Stimulated activated naive CD8-positive, alpha-beta T cell treated with anti-CD3 and anti-CD28 coated beads, Interleukin-15, Interleukin-2, amounts not matched to agents 100 U/mL and 50 U/mL, for 24 hours (primary cell): ENCODE data around the gene HERC2.
"Not testable (repeated sequence)": the region's sequence is repeated elsewhere in the genome, so short reads cannot be mapped to it uniquely, and the experiment has no call there.

Experiments
- ATAC-seq: fragments of 150-1000 bp; cut with Tn5 transposase; one replicate; pipeline ENCODE4 v1.10.0; 2021
- DNase-seq: peaks from one replicate; pipeline ENCODE4 v3.0.0; 2021

HERC2 gene

DNA sequence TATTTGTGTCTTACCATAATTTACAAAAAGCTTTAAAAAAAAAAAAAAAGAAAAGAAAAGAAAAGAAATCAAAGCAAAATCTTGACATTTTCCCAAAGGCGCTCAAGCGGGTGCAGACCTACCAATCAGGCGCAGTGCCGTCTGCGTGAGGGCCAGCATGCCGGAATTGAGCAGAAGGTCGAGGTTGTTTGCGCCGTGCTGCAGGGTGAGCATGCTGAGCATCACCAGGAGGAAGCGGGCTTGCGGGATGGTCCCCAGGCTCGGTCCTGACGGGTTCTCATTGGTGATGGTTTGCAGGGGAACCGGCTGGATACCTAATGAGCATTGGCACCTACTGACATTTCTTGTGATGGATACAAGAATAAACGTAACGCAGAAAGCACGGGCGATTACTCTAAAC, 93.9 kb downstream of the HERC2 start:
- no peak for DNase-seq

DNA sequence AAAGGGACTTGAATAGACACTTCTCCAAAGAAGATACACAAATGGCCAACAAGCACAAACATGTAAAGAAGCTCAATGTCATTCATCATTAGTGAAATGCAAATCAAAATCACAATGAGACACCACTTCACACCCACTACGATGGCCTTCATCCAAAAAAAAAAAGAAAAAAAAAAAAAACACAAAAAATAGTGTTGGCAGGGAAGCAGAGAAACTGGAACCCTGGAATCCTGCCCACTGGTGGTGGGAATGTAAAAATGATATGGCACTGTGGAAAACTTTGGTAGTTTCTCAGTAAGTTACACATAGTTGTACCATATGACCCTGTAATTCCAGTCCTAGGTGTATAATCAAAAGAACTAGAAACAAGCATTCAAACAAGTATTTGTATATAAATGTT, 94.7 kb downstream of the HERC2 start:
- not testable (repeated sequence) for ATAC-seq, DNase-seq

More for the DNA sequence above, 93.9 kb downstream of the HERC2 start:
- no peak for ATAC-seq

DNA sequence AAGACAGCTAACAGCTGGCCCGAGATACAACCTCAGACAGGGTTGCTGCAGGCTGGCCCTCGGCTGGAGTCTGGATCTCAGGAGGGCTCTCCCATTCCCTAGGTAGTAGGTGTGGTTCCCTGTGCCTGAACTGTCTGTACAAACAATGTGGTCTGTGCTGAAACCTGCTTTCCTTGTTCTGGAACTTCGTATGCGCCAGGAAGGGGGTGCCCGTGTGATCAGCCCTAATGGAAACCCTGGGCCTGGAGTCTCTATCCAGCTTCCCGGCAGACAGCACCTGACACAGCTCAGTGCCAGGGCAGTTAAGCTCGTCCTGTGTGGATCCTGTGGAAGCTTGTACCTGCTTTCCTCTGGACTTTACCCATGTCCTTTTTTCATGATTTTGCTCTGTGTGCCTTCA, 99.4 kb downstream of the HERC2 start:
- not testable (repeated sequence) for DNase-seq, ATAC-seq

GRCh38 chr15:28221696-28222095, 100.3 kb downstream of the HERC2 start:
- not testable (repeated sequence) for DNase-seq, ATAC-seq

GRCh38 chr15:28219116-28219515, 102.9 kb downstream of the HERC2 start:
- DNase-seq = no peak
- peak; percentile 14 for ATAC-seq

- ATAC-seq = not testable (repeated sequence)
Observed at GRCh38 chr15:28216946-28217546, 104.9 kb downstream of the HERC2 start.

GRCh38 chr15:28215521-28215920, 106.5 kb downstream of the HERC2 start:
- ATAC-seq, DNase-seq: not testable (repeated sequence)

More at GRCh38 chr15:28216946-28217546, 104.9 kb downstream of the HERC2 start:
- DNase-seq = not testable (repeated sequence)

- DNase-seq, ATAC-seq: not testable (repeated sequence)
Observed at GRCh38 chr15:28214006-28214790, 107.8 kb downstream of the HERC2 start.

GRCh38 chr15:28213393-28213792, 108.6 kb downstream of the HERC2 start:
- not testable (repeated sequence) for DNase-seq, ATAC-seq

DNA sequence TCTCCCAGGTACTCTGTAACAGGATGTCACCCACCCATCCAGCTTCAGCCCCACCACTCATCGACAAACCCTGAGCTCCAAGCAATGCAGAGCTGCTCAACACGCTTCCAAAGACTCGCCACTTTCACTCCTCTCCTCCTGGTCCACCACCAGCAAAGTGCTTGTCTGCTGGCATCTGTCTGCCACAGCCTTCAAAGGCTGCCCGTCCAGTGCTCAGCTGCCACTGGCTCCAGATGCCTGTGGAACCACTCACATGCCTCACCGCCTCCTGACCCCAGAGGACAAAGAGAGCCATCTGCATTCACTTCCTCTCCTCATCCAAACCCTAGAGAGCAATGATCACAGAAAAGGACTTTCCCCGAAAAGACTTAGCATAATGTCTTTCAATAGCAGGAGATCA, 113.4 kb downstream of the HERC2 start:
- no peak for ATAC-seq
- no peak for DNase-seq

GRCh38 chr15:28205640-28206039, 116.3 kb downstream of the HERC2 start:
- ATAC-seq, DNase-seq: not testable (repeated sequence)

DNA sequence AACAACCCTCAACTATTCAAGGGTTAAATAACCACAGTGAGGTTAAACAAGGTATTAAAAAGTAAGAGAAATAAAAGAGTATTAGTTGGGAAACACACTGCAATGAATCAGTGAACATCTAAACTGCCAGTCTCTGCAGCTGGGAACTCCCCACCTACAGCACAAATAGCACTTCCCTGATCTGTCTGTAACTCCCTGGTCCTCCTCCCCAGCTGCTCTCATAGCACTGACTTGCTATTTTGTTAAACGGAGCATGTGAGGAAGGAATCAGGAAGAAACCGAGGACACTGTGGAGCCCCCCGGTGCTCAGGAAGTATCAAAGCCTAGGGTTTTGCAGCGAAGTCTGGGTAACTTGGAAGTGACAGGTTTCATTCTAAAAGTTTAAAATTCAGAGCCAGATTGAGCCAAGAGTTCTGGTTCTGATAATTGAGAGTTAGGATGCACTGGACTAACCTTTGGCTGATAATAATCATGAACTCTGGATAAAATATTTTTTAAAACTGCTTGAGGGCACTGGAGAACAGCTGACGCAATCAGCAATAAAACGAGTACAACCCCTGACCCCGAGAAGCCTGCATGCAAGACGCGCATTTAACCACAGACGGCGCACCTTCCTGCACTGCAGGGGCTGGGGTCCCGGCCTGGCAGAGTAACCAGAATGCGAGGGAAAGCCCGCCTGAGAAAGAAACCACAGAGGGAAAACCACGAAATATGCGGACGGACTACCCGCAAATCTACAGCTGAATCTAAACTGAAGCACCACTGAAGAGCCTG, 118.7 kb downstream of the HERC2 start:
- DNase-seq = not testable (repeated sequence)
- peak; percentile 19 for ATAC-seq

- DNase-seq, ATAC-seq: not testable (repeated sequence)
Observed at GRCh38 chr15:28202124-28202523, 119.9 kb downstream of the HERC2 start.

- not testable (repeated sequence) for DNase-seq, ATAC-seq
Observed at GRCh38 chr15:28198215-28198614, 123.8 kb downstream of the HERC2 start.

GRCh38 chr15:28197694-28198093, 124.3 kb downstream of the HERC2 start:
- ATAC-seq, DNase-seq: not testable (repeated sequence)

DNA sequence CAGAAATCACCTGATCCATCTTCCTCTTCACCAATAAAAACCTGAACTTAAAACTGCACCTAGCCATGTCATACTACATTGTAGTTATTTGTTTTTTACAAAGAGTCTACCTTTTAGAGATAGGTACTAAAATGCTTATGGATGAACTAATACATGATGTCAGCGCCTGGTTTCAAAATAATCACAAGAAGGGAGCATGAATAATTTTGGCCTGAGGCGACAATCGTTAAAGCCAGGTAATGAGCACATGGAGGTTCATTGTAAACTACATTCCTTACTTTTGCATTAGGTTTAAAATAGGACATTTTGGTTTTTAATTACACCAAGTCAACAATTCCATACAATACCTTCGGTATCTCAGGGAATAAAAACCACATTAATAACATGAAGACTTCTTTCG, 125.4 kb downstream of the HERC2 start:
- ATAC-seq, DNase-seq: not testable (repeated sequence)

DNA sequence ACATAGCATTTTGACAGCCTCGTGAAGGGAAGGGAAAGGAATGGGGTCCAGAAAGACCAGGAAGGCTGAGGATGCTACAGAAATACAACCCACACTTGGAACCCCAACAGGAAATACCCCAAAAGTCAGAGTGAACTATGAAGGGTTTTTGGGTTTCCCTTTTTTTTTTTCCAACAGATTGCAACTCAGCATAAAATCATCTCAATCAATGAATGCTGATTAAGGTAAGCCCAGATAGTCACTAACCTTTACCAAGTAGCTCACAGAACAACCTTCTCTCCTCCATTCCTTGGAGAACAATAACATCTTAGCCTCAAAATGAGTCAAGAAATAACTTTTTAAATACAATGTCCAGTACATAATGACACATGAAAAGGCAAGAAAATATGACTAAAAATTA, 129.2 kb downstream of the HERC2 start:
- ATAC-seq (no peak), DNase-seq (no peak)

- ATAC-seq (no peak), DNase-seq (no peak)
Observed at GRCh38 chr15:28191832-28192231, 130.1 kb downstream of the HERC2 start.

GRCh38 chr15:28190391-28191174, 131.4 kb downstream of the HERC2 start:
- ATAC-seq (no peak), DNase-seq (no peak)

- ATAC-seq (no peak), DNase-seq (no peak)
Observed at GRCh38 chr15:28185148-28185895, 136.7 kb downstream of the HERC2 start.

DNA sequence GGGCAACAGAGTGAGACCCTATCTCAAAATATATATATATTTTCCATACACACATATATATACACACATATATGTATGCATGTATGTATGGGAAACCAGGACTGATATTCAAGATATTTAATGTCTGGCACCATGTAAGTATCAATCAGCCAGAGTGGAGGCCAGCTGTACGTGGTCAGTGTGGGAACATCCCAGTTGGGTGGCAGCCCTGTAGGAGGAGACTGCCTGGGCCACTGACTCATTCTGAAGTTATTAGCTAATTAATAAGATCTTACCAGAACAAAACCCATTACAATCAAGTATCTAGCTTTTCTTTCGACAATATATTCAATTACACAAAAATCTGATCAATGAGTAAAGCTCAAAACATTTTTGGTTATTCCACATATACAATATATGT, 137.8 kb downstream of the HERC2 start:
- DNase-seq = no peak
- ATAC-seq = no peak
